K562 (cell line): ENCODE data around the gene MALSU1. TPM values are rescaled to one million over a fixed set of nuclear protein-coding genes. Genes with fewer than 3 reads are reported as not detected.

ENCODE experiments used
- ATF7 ChIP-seq: fragments of 450-650 bp; IDR thresholded peaks from 2 replicates; pipeline ENCODE4 v1.7.1; 2014; ENCODE audit warnings: mild to moderate bottlenecking, moderate library complexity
- C11orf30 ChIP-seq: fragments of 450-650 bp; IDR thresholded peaks from 2 replicates; pipeline ENCODE4 v1.6.1; 2016; ENCODE audit warnings: low read depth, mild to moderate bottlenecking
- HDAC1 ChIP-seq, 2 experiments: fragments of 450-650 bp; IDR thresholded peaks; 2 replicates each; pipeline ENCODE4 v1.6.1; 2016 to 2017; ENCODE audit warnings: inconsistent platforms in 1 of 2, mild to moderate bottlenecking in 1 of 2, moderate library complexity in 1 of 2
- HDGF ChIP-seq: fragments of 450-650 bp; IDR thresholded peaks from 2 replicates; pipeline ENCODE4 v1.6.1; 2016
- PHTF2 ChIP-seq: fragments of 250-450 bp; sonication (Bioruptor Pico); IDR thresholded peaks from 2 replicates; pipeline ENCODE4 v1.5.0; 2021; ENCODE audit warnings: mild to moderate bottlenecking
- RFX5 ChIP-seq: IDR thresholded peaks from 2 replicates; pipeline ENCODE4 v1.6.1; 2011; ENCODE audit warnings: low read depth, mild to moderate bottlenecking, improper control_type of control experiment, low read length
- SNIP1 ChIP-seq: fragments of 450-650 bp; IDR thresholded peaks from 2 replicates; pipeline ENCODE4 v1.7.1; 2017; ENCODE audit warnings: low read depth, mild to moderate bottlenecking
- STAG1 ChIP-seq: sonication (generic); formaldehyde crosslinking; IDR thresholded peaks from 2 replicates; pipeline ENCODE4 v1.5.0; 2020; ENCODE audit warnings: missing genetic modification reagents, borderline replicate concordance
- TEAD4 ChIP-seq, 2 experiments: sonication (generic) in 1 of 2; formaldehyde crosslinking in 1 of 2; IDR thresholded peaks; 2 replicates each; pipeline versions ENCODE4 v1.6.1 to v1.8.0; 2012 to 2022; ENCODE audit warnings: borderline replicate concordance in 1 of 2, inconsistent platforms in 1 of 2, low read length in 1 of 2, mild to moderate bottlenecking in 1 of 2, missing genetic modification reagents in 1 of 2
- ZNF41 ChIP-seq: fragments of 250-450 bp; sonication (Bioruptor Pico); conservative IDR thresholded peaks from 2 replicates; pipeline ENCODE4 v1.4.0; 2020; ENCODE audit warnings: mild to moderate bottlenecking
- polyA plus RNA-seq, 8 experiments: library from polyadenylated mRNA; depleted of rRNA in 4 of 8; stranded (reverse) in 5 of 8; unstranded in 3 of 8; fragments of >200 nt; fragmentation: Nextera tagmentation in 2 of 8; fragmentation: Illumina TruSeq in 1 of 8; extraction: Ambion mirVana in 2 of 8; extraction: Trizol in 1 of 8; gene quantifications; 2 replicates each; pipeline versions ENCODE4 v1.2.1 to v1.2.3, GENCODE V29; 2011 to 2014; ENCODE audit warnings: inconsistent platforms in 1 of 8, missing spikeins in 1 of 8
- total RNA-seq, 7 experiments: library from RNA; depleted of rRNA in 6 of 7; stranded (reverse); fragments of >200 nt in 6 of 7; fragmentation: Illumina TruSeq in 2 of 7; extraction: Trizol in 2 of 7; gene quantifications; 2 replicates each; pipeline versions ENCODE4 v1.2.1 to v1.2.3, GENCODE V29; 2011 to 2021; ENCODE audit warnings: low replicate concordance in 1 of 7
- TF ChIP-seq, protein P1 (sequence below), 2 experiments: fragments of 450-650 bp; formaldehyde crosslinking in 1 of 2; IDR thresholded peaks; 2 replicates each; pipeline versions ENCODE4 v1.4.0 to v1.6.1; 2014 to 2020; ENCODE audit warnings: mild to moderate bottlenecking in 2 of 2, borderline replicate concordance in 1 of 2, low read depth in 1 of 2
- TF ChIP-seq, protein P2 (sequence below), 3 experiments: IDR thresholded peaks in 2 of 3; conservative IDR thresholded peaks in 1 of 3; 2 replicates each; pipeline ENCODE4 v1.5.1; 2011 to 2012; ENCODE audit warnings: low read length in 3 of 3, mild to moderate bottlenecking in 3 of 3, control low read depth in 2 of 3, improper control_type of control experiment in 1 of 3, inconsistent platforms in 1 of 3, low read depth in 1 of 3, mixed read lengths in 1 of 3, moderate library complexity in 1 of 3; ENCODE audit not compliant: insufficient read depth in 2 of 3
- TF ChIP-seq, protein P3 (sequence below): fragments of 250-450 bp; sonication (Bioruptor Pico); IDR thresholded peaks from 2 replicates; pipeline ENCODE4 v1.5.0; 2021
- TF ChIP-seq, protein P4 (sequence below): fragments of 450-650 bp; formaldehyde crosslinking; IDR thresholded peaks from 2 replicates; pipeline ENCODE4 v1.4.0; 2020; ENCODE audit warnings: mild to moderate bottlenecking, moderate library complexity

MALSU1 gene
- total and polyA plus RNA-seq, 9 of the 15 experiments (the other 6 are each of a cell fraction or from before 2014, with no cell fraction given), result 12.3 to 308 (median 81.2) TPM

DNA sequence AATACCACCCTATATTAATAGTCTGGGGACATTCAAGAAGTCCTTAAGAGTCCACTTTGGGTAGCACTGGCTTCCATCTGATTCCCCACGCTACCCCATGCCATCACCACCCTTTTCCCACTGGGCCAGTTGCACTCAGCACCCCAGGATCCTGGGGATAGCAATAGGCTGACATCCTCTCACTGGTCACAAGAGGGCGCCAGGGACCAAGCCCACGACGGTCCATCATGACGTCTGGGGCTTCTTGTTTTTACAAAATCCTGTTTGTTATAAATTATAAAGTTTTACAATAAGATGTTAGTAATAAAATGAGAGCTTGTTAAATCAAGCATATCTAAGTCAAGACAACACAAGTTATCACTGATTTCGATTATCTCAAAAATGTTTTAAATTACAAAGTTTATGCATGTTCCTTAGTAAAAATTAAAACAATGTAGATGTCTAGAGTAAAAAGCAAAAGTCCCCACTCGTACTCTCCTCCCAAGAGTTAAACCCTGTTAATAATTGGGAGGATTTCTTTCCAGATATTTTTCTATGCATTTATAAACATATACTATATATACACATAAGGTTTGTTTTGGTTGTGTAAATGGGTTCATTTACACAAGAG lies 37.2 kb upstream of the MALSU1 start (continued):
- TF ChIP-seq, protein P1, sequence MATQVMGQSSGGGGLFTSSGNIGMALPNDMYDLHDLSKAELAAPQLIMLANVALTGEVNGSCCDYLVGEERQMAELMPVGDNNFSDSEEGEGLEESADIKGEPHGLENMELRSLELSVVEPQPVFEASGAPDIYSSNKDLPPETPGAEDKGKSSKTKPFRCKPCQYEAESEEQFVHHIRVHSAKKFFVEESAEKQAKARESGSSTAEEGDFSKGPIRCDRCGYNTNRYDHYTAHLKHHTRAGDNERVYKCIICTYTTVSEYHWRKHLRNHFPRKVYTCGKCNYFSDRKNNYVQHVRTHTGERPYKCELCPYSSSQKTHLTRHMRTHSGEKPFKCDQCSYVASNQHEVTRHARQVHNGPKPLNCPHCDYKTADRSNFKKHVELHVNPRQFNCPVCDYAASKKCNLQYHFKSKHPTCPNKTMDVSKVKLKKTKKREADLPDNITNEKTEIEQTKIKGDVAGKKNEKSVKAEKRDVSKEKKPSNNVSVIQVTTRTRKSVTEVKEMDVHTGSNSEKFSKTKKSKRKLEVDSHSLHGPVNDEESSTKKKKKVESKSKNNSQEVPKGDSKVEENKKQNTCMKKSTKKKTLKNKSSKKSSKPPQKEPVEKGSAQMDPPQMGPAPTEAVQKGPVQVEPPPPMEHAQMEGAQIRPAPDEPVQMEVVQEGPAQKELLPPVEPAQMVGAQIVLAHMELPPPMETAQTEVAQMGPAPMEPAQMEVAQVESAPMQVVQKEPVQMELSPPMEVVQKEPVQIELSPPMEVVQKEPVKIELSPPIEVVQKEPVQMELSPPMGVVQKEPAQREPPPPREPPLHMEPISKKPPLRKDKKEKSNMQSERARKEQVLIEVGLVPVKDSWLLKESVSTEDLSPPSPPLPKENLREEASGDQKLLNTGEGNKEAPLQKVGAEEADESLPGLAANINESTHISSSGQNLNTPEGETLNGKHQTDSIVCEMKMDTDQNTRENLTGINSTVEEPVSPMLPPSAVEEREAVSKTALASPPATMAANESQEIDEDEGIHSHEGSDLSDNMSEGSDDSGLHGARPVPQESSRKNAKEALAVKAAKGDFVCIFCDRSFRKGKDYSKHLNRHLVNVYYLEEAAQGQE (IDR thresholded peaks at IDR 0.05; ENCODE audit: borderline replicate concordance), result peak; percentile 66; the same call in 1 of the 2 replicates
- TF ChIP-seq, protein P1 (CRISPR knock-in tag; IDR thresholded peaks at IDR 0.05; ENCODE audit: low read depth), result no peak
- TF ChIP-seq ATF7 (peak; percentile 37; the same call in 1 of the 2 replicates), TEAD4 (IDR thresholded peaks at IDR 0.05; ENCODE audit: low read length) (0 out of 2 replicates have a peak, but pooled peaks have one; percentile 12), TEAD4 (CRISPR knock-in tag; IDR thresholded peaks at IDR 0.05; ENCODE audit: borderline replicate concordance) (no peak), RFX5 (no peak), C11orf30 (no peak), ZNF41 (CRISPR knock-in tag) (no peak), HDAC1 (IDR thresholded peaks at IDR 0.05) (no peak), PHTF2 (CRISPR knock-in tag) (no peak), SNIP1 (no peak), HDGF (no peak), STAG1 (peak; percentile 36; the same call in 1 of the 2 replicates)
- TF ChIP-seq, protein P2, sequence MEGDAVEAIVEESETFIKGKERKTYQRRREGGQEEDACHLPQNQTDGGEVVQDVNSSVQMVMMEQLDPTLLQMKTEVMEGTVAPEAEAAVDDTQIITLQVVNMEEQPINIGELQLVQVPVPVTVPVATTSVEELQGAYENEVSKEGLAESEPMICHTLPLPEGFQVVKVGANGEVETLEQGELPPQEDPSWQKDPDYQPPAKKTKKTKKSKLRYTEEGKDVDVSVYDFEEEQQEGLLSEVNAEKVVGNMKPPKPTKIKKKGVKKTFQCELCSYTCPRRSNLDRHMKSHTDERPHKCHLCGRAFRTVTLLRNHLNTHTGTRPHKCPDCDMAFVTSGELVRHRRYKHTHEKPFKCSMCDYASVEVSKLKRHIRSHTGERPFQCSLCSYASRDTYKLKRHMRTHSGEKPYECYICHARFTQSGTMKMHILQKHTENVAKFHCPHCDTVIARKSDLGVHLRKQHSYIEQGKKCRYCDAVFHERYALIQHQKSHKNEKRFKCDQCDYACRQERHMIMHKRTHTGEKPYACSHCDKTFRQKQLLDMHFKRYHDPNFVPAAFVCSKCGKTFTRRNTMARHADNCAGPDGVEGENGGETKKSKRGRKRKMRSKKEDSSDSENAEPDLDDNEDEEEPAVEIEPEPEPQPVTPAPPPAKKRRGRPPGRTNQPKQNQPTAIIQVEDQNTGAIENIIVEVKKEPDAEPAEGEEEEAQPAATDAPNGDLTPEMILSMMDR (IDR thresholded peaks at IDR 0.05 in 2 of 3, conservative IDR thresholded peaks at IDR 0.05 in 1 of 3; ENCODE audit: insufficient read depth in 2 of 3, low read depth in 1 of 3, low read length in 3 of 3), result peak; percentile 88 to 92 (median 91)
- TF ChIP-seq, protein P3, sequence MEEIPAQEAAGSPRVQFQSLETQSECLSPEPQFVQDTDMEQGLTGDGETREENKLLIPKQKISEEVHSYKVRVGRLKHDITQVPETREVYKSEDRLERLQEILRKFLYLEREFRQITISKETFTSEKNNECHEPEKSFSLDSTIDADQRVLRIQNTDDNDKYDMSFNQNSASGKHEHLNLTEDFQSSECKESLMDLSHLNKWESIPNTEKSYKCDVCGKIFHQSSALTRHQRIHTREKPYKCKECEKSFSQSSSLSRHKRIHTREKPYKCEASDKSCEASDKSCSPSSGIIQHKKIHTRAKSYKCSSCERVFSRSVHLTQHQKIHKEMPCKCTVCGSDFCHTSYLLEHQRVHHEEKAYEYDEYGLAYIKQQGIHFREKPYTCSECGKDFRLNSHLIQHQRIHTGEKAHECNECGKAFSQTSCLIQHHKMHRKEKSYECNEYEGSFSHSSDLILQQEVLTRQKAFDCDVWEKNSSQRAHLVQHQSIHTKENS, result no peak
- TF ChIP-seq, protein P4, sequence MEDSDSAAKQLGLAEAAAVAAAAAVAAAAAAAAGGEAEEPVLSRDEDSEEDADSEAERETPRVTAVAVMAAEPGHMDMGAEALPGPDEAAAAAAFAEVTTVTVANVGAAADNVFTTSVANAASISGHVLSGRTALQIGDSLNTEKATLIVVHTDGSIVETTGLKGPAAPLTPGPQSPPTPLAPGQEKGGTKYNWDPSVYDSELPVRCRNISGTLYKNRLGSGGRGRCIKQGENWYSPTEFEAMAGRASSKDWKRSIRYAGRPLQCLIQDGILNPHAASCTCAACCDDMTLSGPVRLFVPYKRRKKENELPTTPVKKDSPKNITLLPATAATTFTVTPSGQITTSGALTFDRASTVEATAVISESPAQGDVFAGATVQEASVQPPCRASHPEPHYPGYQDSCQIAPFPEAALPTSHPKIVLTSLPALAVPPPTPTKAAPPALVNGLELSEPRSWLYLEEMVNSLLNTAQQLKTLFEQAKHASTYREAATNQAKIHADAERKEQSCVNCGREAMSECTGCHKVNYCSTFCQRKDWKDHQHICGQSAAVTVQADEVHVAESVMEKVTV, result peak; percentile 62
